Measurements from ENCODE around the gene OBSCN. TPM values are rescaled to one million over a fixed set of nuclear protein-coding genes. Genes with fewer than 3 reads are reported as not detected.

The OBSCN gene
- total and polyA plus RNA-seq, 2 donors (not counting 3 experiments of a cell fraction or from before 2014, with no cell fraction given): 1.5 to 2.9 TPM

DNA sequence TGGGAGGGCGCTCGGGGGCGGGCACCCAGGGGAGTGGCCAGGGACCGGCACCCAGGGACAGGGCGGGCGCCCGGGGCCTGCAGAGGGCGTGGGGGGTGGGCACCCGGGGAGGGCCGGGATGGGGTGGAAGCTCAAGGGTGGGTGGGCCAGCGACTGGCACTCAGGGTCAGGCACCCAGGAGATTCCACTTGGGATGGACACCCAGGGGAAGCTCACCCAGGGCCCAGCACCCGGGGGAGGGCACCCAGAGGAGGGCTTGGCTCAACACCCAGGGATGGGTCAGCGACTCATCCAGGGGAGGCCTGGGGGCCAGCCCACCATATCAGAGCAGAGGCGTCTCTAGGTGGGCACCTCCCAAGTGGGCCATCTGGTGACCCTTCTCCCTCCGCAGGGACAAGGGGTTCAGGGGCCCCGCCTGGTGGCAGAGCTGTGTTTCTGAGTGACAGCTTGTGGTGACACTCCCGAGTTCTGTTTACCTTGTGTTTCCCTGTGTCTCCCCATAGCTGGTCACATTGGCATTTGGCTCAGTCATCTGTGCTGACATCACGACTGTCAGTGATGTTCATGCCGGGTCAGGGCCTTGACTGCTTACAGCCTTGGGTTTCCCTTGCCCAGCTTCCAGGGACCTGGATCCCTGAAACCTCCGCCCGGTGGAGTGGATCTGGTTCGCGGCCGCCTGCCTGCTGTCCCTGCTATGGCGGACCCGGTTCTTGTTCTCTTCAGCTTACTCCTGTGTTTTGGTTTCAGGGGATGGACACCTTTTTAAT is 41.5 kb upstream of the OBSCN start:
- Histone ChIP-seq H3K9ac (replicated peaks; ENCODE audit: extremely low read depth, insufficient read depth, low read length) (peak overlapping the region; percentile 70), H3K9me3 (replicated peaks; ENCODE audit: control insufficient read depth, insufficient read depth, low read length) (no peaks in the 10 kb centered on the region), H3K27me3 (ENCODE audit: control insufficient read depth in 2 of 2, insufficient read depth in 2 of 2, low read length in 2 of 2) (no peaks in the 10 kb centered on the region), H3K4me2 (ENCODE audit: insufficient read depth, low read length) (peak overlapping the region; percentile 60), H3K4me3 (replicated peaks in 1 of 3; ENCODE audit: insufficient read depth in 1 of 3, low read depth in 1 of 3, low read length in 3 of 3) (peak overlapping the region; percentile 6 to 67 (median 42)), H3K36me3 (ENCODE audit: control insufficient read depth in 2 of 2, extremely low read depth in 1 of 2, insufficient read depth in 2 of 2, low read length in 2 of 2) (no peaks in the 10 kb centered on the region), H4K20me1 (replicated peaks; ENCODE audit: control insufficient read depth, extremely low read depth, insufficient read depth, low read length) (no peaks in the 10 kb centered on the region), H3K27ac (ENCODE audit: insufficient read depth, low read depth, low read length) (peak overlapping the region; percentile 71), H3K9me1 (replicated peaks; ENCODE audit: control insufficient read depth, extremely low read depth, insufficient read depth, low read length) (no peaks in the 10 kb centered on the region), H3K4me1 (ENCODE audit: control insufficient read depth, extremely low read depth, insufficient read depth, low read length) (peaks cover 29% of the 10 kb centered on the region), H2AFZ (ENCODE audit: low read depth, low read length) (no peak overlapping the region), H3K79me2 (ENCODE audit: control insufficient read depth, insufficient read depth, low read length) (peaks cover 10% of the 10 kb centered on the region)
- POLR2A ChIA-PET: interaction anchor here (0.7 to 1.5 kb wide), 4 partner anchors 23 to 291 kb away, joined by 3 to 4 read pairs (median 3); partner anchors contain the start of gene GUK1
- no TSS peak for BruUV-seq (replicated peaks)
- CTCF ChIA-PET: interaction anchor here (0.7 to 4.9 kb wide), 9 partner anchors 15 to 227 kb away, joined by 3 to 43 read pairs (median 4); no protein-coding TSS in a partner anchor
- dilution Hi-C loops (cut with MboI; ENCODE audit: extremely low pct_ligation_motif_present, low sequenced_read_pairs): no loop called here
- DNase-seq (ENCODE audit: low read depth, low spot score): no peak
- TF ChIP-seq, protein P1, sequence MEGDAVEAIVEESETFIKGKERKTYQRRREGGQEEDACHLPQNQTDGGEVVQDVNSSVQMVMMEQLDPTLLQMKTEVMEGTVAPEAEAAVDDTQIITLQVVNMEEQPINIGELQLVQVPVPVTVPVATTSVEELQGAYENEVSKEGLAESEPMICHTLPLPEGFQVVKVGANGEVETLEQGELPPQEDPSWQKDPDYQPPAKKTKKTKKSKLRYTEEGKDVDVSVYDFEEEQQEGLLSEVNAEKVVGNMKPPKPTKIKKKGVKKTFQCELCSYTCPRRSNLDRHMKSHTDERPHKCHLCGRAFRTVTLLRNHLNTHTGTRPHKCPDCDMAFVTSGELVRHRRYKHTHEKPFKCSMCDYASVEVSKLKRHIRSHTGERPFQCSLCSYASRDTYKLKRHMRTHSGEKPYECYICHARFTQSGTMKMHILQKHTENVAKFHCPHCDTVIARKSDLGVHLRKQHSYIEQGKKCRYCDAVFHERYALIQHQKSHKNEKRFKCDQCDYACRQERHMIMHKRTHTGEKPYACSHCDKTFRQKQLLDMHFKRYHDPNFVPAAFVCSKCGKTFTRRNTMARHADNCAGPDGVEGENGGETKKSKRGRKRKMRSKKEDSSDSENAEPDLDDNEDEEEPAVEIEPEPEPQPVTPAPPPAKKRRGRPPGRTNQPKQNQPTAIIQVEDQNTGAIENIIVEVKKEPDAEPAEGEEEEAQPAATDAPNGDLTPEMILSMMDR (IDR thresholded peaks at IDR 0.05; ENCODE audit: extremely low read depth in 1 of 2, insufficient read depth in 1 of 2, low read depth in 1 of 2, low read length in 2 of 2): peak in 1 of 2 donors; percentile 17
- TF ChIP-seq MAX (IDR thresholded peaks at IDR 0.05; ENCODE audit: insufficient read depth, insufficient read length): no peak
- FAIRE-seq: no peak
- intact Hi-C loops (cut with micrococcal nuclease): loop anchor here (1.0 to 10.0 kb wide), 5 partner anchors 46 to 382 kb away; partner anchors contain the start of genes RNF187 and TRIM11
